ENCODE results near the gene ARID5A. TPM values are rescaled to one million over a fixed set of nuclear protein-coding genes. Genes with fewer than 3 reads are reported as not detected.

The ARID5A gene
- total and polyA plus RNA-seq, 2 donors (not counting 1 experiment from before 2014, with no cell fraction given), result 35.5 to 93.0 TPM

- Histone ChIP-seq H3K79me2 (ENCODE audit: control insufficient read depth, insufficient read depth, low read length) (no peaks in the 10 kb centered on the region), H3K27me3 (replicated peaks in 1 of 4; ENCODE audit: control extremely low read depth in 1 of 4, control insufficient read depth in 3 of 4, insufficient read depth in 4 of 4, low read length in 3 of 4) (peaks cover 0 to 16% (median 0%) of the 10 kb centered on the region in 4 experiments), H3K9me3 (ENCODE audit: control extremely low read depth in 1 of 3, control insufficient read depth in 2 of 3, insufficient read depth in 1 of 3, low read length in 2 of 3) (peaks cover 0 to 3% (median 0%) of the 10 kb centered on the region in 3 donors), H2AFZ (ENCODE audit: insufficient read depth, low read depth, low read length, poor library complexity, severe bottlenecking) (no peak overlapping the region), H3K27ac (ENCODE audit: low read length in 2 of 2) (no peak overlapping the region), H3K4me3 (ENCODE audit: control extremely low read depth in 1 of 5, extremely low read depth in 1 of 5, insufficient read depth in 1 of 5, low read depth in 2 of 5, low read length in 4 of 5) (no peak overlapping the region), H3K36me3 (replicated peaks in 1 of 2; ENCODE audit: control extremely low read depth in 1 of 2, control insufficient read depth in 1 of 2, extremely low read depth in 1 of 2, insufficient read depth in 2 of 2, low read length in 1 of 2) (no peaks in the 10 kb centered on the region), H3K9ac (ENCODE audit: low read length) (no peak overlapping the region), H3K4me1 (ENCODE audit: control insufficient read depth in 2 of 2, insufficient read depth in 2 of 2, low read length in 2 of 2) (peaks cover 18 to 23% of the 10 kb centered on the region in 2 donors), H4K20me1 (ENCODE audit: control insufficient read depth, insufficient read depth, low read length, poor library complexity, severe bottlenecking) (no peaks in the 10 kb centered on the region), H3K4me2 (replicated peaks; ENCODE audit: low read depth, low read length, poor library complexity, severe bottlenecking) (no peak overlapping the region)
- Mint-ChIP-seq H3K27me3 (peaks cover 14% of the 10 kb centered on the region), H3K4me1 (peaks cover 18% of the 10 kb centered on the region), H3K9me3 (ENCODE audit: insufficient read depth) (no peaks in the 10 kb centered on the region), H3K4me3 (no peak overlapping the region), H3K27ac (no peak overlapping the region)
- WGBS (ENCODE audit: insufficient coverage), result 97% methylated on average over 6 of the region's 6 CpGs
- CTCF ChIA-PET, result interaction anchor here (1.0 to 10.6 kb wide), 11 partner anchors 13 to 518 kb away, joined by 3 to 155 read pairs (median 6); no protein-coding TSS in a partner anchor
- ATAC-seq (ENCODE audit: low read depth), result no peak
- POLR2A ChIA-PET, result no interaction called here
- no peak for DNase-seq
- TF ChIP-seq CTCF (IDR thresholded peaks at IDR 0.05), result no peak
- no peak for TF ChIP-seq EZH2 (IDR thresholded peaks at IDR 0.05; ENCODE audit: borderline replicate concordance, insufficient read depth, low read depth, low read length, poor library complexity, severe bottlenecking)
- intact Hi-C loops (cut with micrococcal nuclease), result no loop called here
Observed at GRCh38 chr2:96510931-96511595, 25.5 kb upstream of the ARID5A start.

GRCh38 chr2:96511851-96512250 is 24.7 kb upstream of the ARID5A start:
- Histone ChIP-seq H3K4me1 (ENCODE audit: control insufficient read depth in 2 of 2, insufficient read depth in 2 of 2, low read length in 2 of 2) (peaks cover 18 to 23% of the 10 kb centered on the region in 2 donors), H3K79me2 (ENCODE audit: control insufficient read depth, insufficient read depth, low read length) (no peaks in the 10 kb centered on the region), H3K9me3 (ENCODE audit: control extremely low read depth in 1 of 3, control insufficient read depth in 2 of 3, insufficient read depth in 1 of 3, low read length in 2 of 3) (peaks cover 0 to 8% (median 0%) of the 10 kb centered on the region in 3 donors), H3K27ac (ENCODE audit: low read length in 2 of 2) (no peak overlapping the region), H2AFZ (ENCODE audit: insufficient read depth, low read depth, low read length, poor library complexity, severe bottlenecking) (no peak overlapping the region), H4K20me1 (ENCODE audit: control insufficient read depth, insufficient read depth, low read length, poor library complexity, severe bottlenecking) (no peaks in the 10 kb centered on the region), H3K4me3 (ENCODE audit: control extremely low read depth in 1 of 5, extremely low read depth in 1 of 5, insufficient read depth in 1 of 5, low read depth in 2 of 5, low read length in 4 of 5) (no peak overlapping the region), H3K27me3 (replicated peaks in 1 of 4; ENCODE audit: control extremely low read depth in 1 of 4, control insufficient read depth in 3 of 4, insufficient read depth in 4 of 4, low read length in 3 of 4) (peaks cover 0 to 16% (median 0%) of the 10 kb centered on the region in 4 experiments), H3K4me2 (replicated peaks; ENCODE audit: low read depth, low read length, poor library complexity, severe bottlenecking) (no peak overlapping the region), H3K9ac (ENCODE audit: low read length) (no peak overlapping the region), H3K36me3 (replicated peaks in 1 of 2; ENCODE audit: control extremely low read depth in 1 of 2, control insufficient read depth in 1 of 2, extremely low read depth in 1 of 2, insufficient read depth in 2 of 2, low read length in 1 of 2) (no peaks in the 10 kb centered on the region)
- DNase-seq (no peak), ATAC-seq (ENCODE audit: low read depth) (no peak)
- Mint-ChIP-seq H3K4me3 (no peak overlapping the region), H3K4me1 (peaks cover 18% of the 10 kb centered on the region), H3K27ac (no peak overlapping the region), H3K9me3 (ENCODE audit: insufficient read depth) (no peaks in the 10 kb centered on the region), H3K27me3 (peaks cover 14% of the 10 kb centered on the region)
- TF ChIP-seq EZH2 (IDR thresholded peaks at IDR 0.05; ENCODE audit: borderline replicate concordance, insufficient read depth, low read depth, low read length, poor library complexity, severe bottlenecking) (no peak), CTCF (IDR thresholded peaks at IDR 0.05) (no peak)
- intact Hi-C loops (cut with micrococcal nuclease), result no loop called here
- ChIA-PET POLR2A (no interaction called here), CTCF (interaction anchor here (1.2 to 10.6 kb wide), 8 partner anchors 16 to 154 kb away, joined by 3 to 155 read pairs (median 4); no protein-coding TSS in a partner anchor)
- WGBS (ENCODE audit: insufficient coverage), result 94% methylated on average over 3 of the region's 4 CpGs

All from B cell (primary cell).